Stimulated activated CD8-positive, alpha-beta memory T cell treated with anti-CD3 and anti-CD28 coated beads, Interleukin-4, amount 100 ng/mL, for 4 hours (primary cell): ENCODE data around the gene XYLT2.
A peak's percentile ranks its signal among the peaks of the same experiment; 100 is the strongest.
"Not testable (repeated sequence)": the region's sequence is repeated elsewhere in the genome, so short reads cannot be mapped to it uniquely, and the experiment has no call there.

ENCODE experiments used
- DNase-seq, 2 donors: peaks; one replicate each; pipeline ENCODE4 v3.0.0-alpha.2; 2020; ENCODE audit warnings: low read depth in 2 of 2, low spot score in 1 of 2

The XYLT2 gene

GRCh38 chr17:50319306-50320004 is 26.5 kb upstream of the XYLT2 start:
- no peak for DNase-seq

DNA sequence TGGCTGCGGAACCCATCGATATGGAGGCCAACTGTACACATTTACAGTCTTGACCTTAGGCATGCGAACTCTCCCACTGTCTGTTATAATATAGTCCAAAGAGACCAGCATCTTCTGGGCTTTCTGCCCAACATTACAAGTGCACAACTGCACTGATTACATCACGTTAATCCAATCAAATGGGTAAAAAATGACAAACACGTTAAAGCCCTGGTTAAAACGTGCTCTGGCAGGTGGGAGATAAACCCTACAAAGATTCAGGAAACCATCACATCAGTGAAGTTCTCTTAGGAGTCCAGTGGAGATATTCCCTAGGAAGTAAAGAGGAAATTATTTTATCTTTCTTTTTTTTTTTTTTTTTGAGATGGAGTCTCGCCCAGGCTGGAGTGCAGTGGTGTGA is 23.7 kb upstream of the XYLT2 start:
- no peak for DNase-seq

- no peak for DNase-seq
Measured at GRCh38 chr17:50323060-50323459, 22.9 kb upstream of the XYLT2 start.

- no peak for DNase-seq
Measured at GRCh38 chr17:50325906-50326305, 20.0 kb upstream of the XYLT2 start.

GRCh38 chr17:50326831-50327364 is 19.0 kb upstream of the XYLT2 start:
- DNase-seq, result no peak

GRCh38 chr17:50328363-50329325 is 17.3 kb upstream of the XYLT2 start:
- no peak for DNase-seq

DNA sequence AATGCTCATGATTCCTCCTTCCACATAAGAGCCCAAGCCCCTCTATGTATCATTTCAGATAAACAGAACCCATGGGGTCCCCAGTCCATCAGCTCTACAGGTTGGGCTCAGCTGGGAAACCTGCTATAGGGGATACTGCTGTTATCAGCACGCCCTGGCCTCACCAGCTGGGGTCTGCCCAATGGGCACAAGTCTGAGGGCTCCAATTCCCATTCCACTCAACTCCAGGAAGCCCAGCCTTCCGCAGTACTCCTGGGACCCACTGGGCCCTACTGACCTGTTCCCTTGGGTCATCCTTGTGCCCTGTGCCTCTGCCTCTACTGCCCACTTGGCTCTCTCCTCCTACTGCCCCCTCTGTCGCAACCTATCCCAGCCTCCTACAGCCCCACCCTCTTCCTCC is 16.2 kb upstream of the XYLT2 start:
- DNase-seq, result no peak

GRCh38 chr17:50330151-50330775 is 15.7 kb upstream of the XYLT2 start:
- no peak for DNase-seq

GRCh38 chr17:50331085-50331791 is 14.7 kb upstream of the XYLT2 start:
- DNase-seq, result no peak

GRCh38 chr17:50332196-50332595 is 13.7 kb upstream of the XYLT2 start:
- DNase-seq, result no peak

GRCh38 chr17:50333291-50334057 is 12.5 kb upstream of the XYLT2 start:
- DNase-seq, result not testable (repeated sequence)

DNA sequence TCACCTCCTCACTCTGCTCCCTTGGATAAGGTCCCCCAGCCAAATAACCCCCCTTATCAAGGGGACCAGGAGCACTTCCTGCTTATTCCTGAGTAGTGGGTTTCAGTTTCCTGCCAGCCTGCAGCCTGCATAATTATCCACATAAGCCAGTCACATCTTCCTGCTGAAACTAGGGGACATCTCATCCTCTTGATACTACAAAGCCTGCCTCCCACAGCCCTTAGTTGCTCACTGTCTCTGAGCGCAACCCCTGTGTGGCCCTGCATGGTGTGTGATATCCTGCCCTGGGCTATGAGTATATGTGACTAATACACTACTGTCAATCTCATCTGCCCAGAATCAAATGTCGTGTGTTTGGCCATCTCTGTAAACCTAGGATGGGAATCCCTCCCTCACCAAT is 8.0 kb upstream of the XYLT2 start:
- no peak for DNase-seq

DNA sequence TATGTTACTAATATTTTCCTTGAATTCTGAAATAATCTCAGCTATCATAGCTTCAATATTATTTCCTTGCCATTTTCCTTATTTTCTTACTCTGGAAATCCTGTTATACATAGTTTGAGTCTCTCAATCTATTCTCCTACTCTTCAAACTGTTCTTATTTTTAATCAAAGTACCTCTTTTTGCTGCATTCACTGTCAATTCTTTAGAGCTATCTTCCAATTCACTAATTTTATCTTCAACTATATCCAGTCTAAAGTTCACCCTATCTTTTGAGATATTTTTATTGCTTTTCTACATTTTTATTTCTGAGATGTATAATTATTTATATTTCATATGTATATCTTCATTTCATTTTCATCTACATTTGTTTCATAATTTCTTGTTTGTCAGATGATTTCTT is 7.3 kb upstream of the XYLT2 start:
- DNase-seq, result no peak

DNA sequence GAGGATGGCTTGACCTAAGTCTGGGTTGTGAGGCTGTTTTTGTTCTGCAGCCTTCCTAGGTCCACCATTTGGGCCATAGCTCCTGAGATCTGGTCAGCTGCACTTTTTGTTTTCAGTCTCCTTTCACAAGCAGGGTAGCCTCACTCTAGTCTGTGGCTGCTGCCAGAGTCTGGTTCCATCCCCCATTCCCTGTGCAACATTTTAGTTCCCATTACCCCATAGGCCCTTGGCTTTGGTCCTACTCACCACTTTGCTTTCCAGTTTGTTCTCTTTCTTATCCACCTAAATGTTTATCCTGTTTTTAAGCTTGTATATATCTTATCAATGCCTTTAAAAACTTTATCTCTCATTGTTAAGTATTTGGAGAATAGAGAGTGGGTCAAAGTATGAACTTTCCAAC is 6.5 kb upstream of the XYLT2 start:
- no peak for DNase-seq

GRCh38 chr17:50344731-50345365 is 1.1 kb upstream of the XYLT2 start:
- no peak for DNase-seq

- DNase-seq, result peak in 1 of 2 donors; percentile 18
Measured at GRCh38 chr17:50346313-50347116, 589 bp downstream of the XYLT2 start.

- no peak for DNase-seq
Measured at GRCh38 chr17:50347117-50347893, 1.4 kb downstream of the XYLT2 start.

- no peak for DNase-seq
Measured at GRCh38 chr17:50347894-50348291, 2.0 kb downstream of the XYLT2 start.
